ENCODE data around the gene IGFBPL1. TPM values are rescaled to one million over a fixed set of nuclear protein-coding genes. Genes with fewer than 3 reads are reported as not detected.

IGFBPL1 gene
- 0.24 and 0.49 TPM in 2 replicates for total RNA-seq

GRCh38 chr9:38423973-38424843 is at the start of gene IGFBPL1:
TSS of gene IGFBPL1 (minus strand) at chr9:38424454. CDS start at chr9:38424424, 30 bp downstream.

GRCh38 chr9:38392235-38393127 is 31.8 kb downstream of the IGFBPL1 start, which contains the start of gene ALDH1B1:
TSS of gene ALDH1B1 (plus strand) at chr9:38392702. CDS start at chr9:38395749, 3,047 bp downstream.

Other genes with a start within 250 kb of the IGFBPL1 start
- 25.8 and 32.3 TPM in 2 replicates for gene ALDH1B1, start 31.8 kb downstream of the IGFBPL1 start, total RNA-seq
- gene ANKRD18A, start 196.1 kb upstream of the IGFBPL1 start, total RNA-seq: not detected in 2 replicates

All from hair follicle dermal papilla cell (primary cell).